ENCODE measurements around the gene TNNC2. TPM values are rescaled to one million over a fixed set of nuclear protein-coding genes. Genes with fewer than 3 reads are reported as not detected.

The TNNC2 gene
- total and polyA plus RNA-seq, 2 of the 13 experiments (the other 11 are each of a cell fraction or from before 2014, with no cell fraction given), result 1.8 to 4.7 TPM

DNA sequence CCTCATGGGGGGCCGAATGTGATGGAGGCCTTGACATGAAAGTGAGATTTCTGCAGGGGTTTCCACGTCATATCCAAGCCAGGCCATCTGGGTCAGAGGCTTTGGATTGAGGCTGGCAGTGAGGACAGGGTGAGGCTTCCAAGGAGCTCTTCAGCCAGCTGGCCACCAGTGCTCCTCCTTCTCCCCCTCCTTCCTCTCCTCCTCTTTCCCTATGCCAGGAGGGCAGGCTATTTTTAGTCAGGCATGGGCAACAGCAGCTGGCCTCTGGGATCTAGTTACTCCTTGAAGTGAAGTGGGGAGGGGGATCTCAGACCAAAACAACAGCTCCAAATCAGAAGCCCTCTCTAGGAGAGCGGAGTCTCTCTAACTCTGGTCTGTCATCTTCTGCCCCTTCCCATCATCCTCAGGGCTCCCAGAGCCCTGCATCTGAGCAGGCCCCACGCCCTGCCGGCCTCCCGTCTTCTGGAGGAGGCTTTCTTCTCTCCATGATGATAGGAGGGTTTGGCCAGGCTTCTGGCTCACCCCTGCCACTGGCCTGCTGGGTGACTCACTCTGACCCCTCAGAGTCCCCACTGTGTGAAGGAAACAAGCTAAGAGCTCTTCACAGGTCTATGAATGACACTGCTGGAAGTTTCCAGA, 612 bp downstream of the TNNC2 start (continued):
- no peak for TF ChIP-seq SP140L (CRISPR knock-in tag; IDR thresholded peaks at IDR 0.05; ENCODE audit: borderline replicate concordance)
- TF ChIP-seq TAF15 (IDR thresholded peaks at IDR 0.05; ENCODE audit: low read depth, low read length, poor library complexity, severe bottlenecking), result no peak
- TF ChIP-seq NR2F1 (CRISPR knock-in tag; IDR thresholded peaks at IDR 0.05), result no peak
- TF ChIP-seq ZNF121 (CRISPR knock-in tag; IDR thresholded peaks at IDR 0.05), result no peak
- TF ChIP-seq ATF7 (IDR thresholded peaks at IDR 0.05), result no peak
- no peak for TF ChIP-seq ATF7 (CRISPR knock-in tag; IDR thresholded peaks at IDR 0.05)
- TF ChIP-seq ZFP36L2 (CRISPR knock-in tag; IDR thresholded peaks at IDR 0.05), result no peak
- TF ChIP-seq, protein P1, sequence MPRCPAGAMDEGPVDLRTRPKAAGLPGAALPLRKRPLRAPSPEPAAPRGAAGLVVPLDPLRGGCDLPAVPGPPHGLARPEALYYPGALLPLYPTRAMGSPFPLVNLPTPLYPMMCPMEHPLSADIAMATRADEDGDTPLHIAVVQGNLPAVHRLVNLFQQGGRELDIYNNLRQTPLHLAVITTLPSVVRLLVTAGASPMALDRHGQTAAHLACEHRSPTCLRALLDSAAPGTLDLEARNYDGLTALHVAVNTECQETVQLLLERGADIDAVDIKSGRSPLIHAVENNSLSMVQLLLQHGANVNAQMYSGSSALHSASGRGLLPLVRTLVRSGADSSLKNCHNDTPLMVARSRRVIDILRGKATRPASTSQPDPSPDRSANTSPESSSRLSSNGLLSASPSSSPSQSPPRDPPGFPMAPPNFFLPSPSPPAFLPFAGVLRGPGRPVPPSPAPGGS (CRISPR knock-in tag; IDR thresholded peaks at IDR 0.05), result no peak
- TF ChIP-seq, protein P2, sequence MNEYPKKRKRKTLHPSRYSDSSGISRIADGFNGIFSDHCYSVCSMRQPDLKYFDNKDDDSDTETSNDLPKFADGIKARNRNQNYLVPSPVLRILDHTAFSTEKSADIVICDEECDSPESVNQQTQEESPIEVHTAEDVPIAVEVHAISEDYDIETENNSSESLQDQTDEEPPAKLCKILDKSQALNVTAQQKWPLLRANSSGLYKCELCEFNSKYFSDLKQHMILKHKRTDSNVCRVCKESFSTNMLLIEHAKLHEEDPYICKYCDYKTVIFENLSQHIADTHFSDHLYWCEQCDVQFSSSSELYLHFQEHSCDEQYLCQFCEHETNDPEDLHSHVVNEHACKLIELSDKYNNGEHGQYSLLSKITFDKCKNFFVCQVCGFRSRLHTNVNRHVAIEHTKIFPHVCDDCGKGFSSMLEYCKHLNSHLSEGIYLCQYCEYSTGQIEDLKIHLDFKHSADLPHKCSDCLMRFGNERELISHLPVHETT (CRISPR knock-in tag; conservative IDR thresholded peaks at IDR 0.05), result 0 out of 2 replicates have a peak, but pooled peaks have one; percentile 18
- TF ChIP-seq HMG20B (CRISPR knock-in tag; conservative IDR thresholded peaks at IDR 0.05), result no peak
- TF ChIP-seq, protein P3, sequence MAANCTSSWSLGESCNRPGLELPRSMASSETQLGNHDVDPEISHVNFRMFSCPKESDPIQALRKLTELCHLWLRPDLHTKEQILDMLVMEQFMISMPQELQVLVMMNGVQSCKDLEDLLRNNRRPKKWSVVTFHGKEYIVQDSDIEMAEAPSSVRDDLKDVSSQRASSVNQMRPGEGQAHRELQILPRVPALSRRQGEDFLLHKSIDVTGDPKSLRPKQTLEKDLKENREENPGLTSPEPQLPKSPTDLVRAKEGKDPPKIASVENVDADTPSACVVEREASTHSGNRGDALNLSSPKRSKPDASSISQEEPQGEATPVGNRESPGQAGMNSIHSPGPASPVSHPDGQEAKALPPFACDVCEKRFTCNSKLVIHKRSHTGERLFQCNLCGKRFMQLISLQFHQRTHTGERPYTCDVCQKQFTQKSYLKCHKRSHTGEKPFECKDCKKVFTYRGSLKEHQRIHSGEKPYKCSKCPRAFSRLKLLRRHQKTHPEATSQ (CRISPR knock-in tag; IDR thresholded peaks at IDR 0.05; ENCODE audit: borderline replicate concordance), result no peak
- TF ChIP-seq MTA3 (CRISPR knock-in tag; IDR thresholded peaks at IDR 0.05), result no peak
- TF ChIP-seq KMT2A (CRISPR knock-in tag; IDR thresholded peaks at IDR 0.05), result no peak
- TF ChIP-seq, protein P4, sequence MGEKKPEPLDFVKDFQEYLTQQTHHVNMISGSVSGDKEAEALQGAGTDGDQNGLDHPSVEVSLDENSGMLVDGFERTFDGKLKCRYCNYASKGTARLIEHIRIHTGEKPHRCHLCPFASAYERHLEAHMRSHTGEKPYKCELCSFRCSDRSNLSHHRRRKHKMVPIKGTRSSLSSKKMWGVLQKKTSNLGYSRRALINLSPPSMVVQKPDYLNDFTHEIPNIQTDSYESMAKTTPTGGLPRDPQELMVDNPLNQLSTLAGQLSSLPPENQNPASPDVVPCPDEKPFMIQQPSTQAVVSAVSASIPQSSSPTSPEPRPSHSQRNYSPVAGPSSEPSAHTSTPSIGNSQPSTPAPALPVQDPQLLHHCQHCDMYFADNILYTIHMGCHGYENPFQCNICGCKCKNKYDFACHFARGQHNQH (CRISPR knock-in tag; IDR thresholded peaks at IDR 0.05), result peak; percentile 40; the same call in 1 of the 2 replicates
- no peak for TF ChIP-seq ZFP1 (CRISPR knock-in tag; IDR thresholded peaks at IDR 0.05)
- TF ChIP-seq ZNF570 (CRISPR knock-in tag; IDR thresholded peaks at IDR 0.05; ENCODE audit: borderline replicate concordance), result no peak
- peak; percentile 25; the same call in 1 of the 2 replicates for TF ChIP-seq ETV5 (CRISPR knock-in tag; IDR thresholded peaks at IDR 0.05; ENCODE audit: borderline replicate concordance)
- no peak for TF ChIP-seq GTF3A (CRISPR knock-in tag; conservative IDR thresholded peaks at IDR 0.05)
- TF ChIP-seq ZNF879 (CRISPR knock-in tag; IDR thresholded peaks at IDR 0.05), result no peak
- TF ChIP-seq TSC22D2 (CRISPR knock-in tag; IDR thresholded peaks at IDR 0.05; ENCODE audit: borderline replicate concordance), result 0 out of 2 replicates have a peak, but pooled peaks have one; percentile 39
